Measurements from ENCODE around the gene DYNLT2.
A peak's percentile ranks its signal among the peaks of the same experiment; 100 is the strongest.

The DYNLT2 gene

GRCh38 chr6:169714178-169714577 lies 37.2 kb downstream of the DYNLT2 start:
- H3K4me3 ChIP-seq (ENCODE audit: low read depth, low read length), result no peak overlapping the region
- no peak for TF ChIP-seq CTCF (IDR thresholded peaks at IDR 0.05; ENCODE audit: insufficient read depth, low read depth, low read length, missing control alignments)
- DNase-seq (ENCODE audit: low read depth), result no peak

- no peak for DNase-seq (ENCODE audit: low read depth)
- H3K4me3 ChIP-seq (ENCODE audit: low read depth, low read length), result no peak overlapping the region
- TF ChIP-seq CTCF (IDR thresholded peaks at IDR 0.05; ENCODE audit: insufficient read depth, low read depth, low read length, missing control alignments), result no peak
These were observed 41.4 kb downstream of the DYNLT2 start for GRCh38 chr6:169710009-169710408.

- no peak for DNase-seq (ENCODE audit: low read depth)
- no peak for TF ChIP-seq CTCF (IDR thresholded peaks at IDR 0.05; ENCODE audit: insufficient read depth, low read depth, low read length, missing control alignments)
- no peak overlapping the region for H3K4me3 ChIP-seq (ENCODE audit: low read depth, low read length)
These were observed 42.1 kb downstream of the DYNLT2 start for GRCh38 chr6:169709293-169709692.

DNA sequence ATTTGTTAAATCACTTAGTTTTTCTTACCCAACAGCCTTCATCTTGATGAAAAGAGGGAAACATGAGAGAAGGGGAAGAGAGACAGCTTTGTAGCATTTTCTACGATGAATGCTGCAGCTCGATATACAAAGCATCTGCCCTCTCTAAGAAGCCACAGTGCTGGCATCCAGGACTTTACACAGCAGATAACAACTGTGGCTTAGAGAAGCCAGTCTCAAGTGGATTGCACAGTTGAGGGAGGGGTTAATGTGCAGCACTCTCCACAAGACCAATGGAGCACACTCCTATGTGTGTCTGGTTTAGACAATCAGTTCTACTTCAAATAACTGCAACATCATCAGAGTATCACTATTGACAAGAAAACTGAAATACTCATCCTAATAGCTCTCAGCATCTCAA lies 43.6 kb downstream of the DYNLT2 start:
- no peak for DNase-seq (ENCODE audit: low read depth)
- no peak for TF ChIP-seq CTCF (IDR thresholded peaks at IDR 0.05; ENCODE audit: insufficient read depth, low read depth, low read length, missing control alignments)
- H3K4me3 ChIP-seq (ENCODE audit: low read depth, low read length), result no peak overlapping the region

DNA sequence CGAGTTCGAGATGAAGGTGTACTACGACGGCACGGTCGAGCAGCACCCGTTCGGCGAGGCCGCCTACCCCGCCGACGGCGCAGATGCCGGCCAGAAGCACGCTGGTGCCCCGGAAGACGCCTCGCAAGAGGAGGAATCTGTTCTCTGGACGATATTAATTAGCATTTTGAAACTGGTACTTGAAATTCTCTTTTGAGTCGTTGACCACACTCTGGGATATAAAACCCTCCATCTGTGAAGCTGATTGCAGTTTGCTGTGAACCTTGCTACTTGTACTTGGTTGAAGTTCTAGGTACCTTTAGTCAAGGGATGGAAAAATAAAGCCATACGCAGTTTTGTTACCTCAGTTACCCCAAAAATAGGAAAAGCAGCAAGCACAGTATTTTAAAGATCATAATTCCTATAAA lies 48.5 kb downstream of the DYNLT2 start:
- DNase-seq (ENCODE audit: low read depth), result no peak
- TF ChIP-seq CTCF (IDR thresholded peaks at IDR 0.05; ENCODE audit: insufficient read depth, low read depth, low read length, missing control alignments), result no peak
- H3K4me3 ChIP-seq (ENCODE audit: low read depth, low read length), result peak overlapping the region; percentile 86

GRCh38 chr6:169701954-169702839 lies 49.2 kb downstream of the DYNLT2 start, which contains the start of the genes C6orf120 and WDR27:
Gene C6orf120 (plus strand): TSS chr6:169702126. CDS start chr6:169702460, 334 bp downstream.
Gene WDR27 (minus strand): TSS chr6:169702029. CDS start chr6:169689005, 13,024 bp downstream.
- DNase-seq (ENCODE audit: low read depth), result peak; percentile 97
- TF ChIP-seq CTCF (IDR thresholded peaks at IDR 0.05; ENCODE audit: insufficient read depth, low read depth, low read length, missing control alignments), result no peak
- H3K4me3 ChIP-seq (ENCODE audit: low read depth, low read length), result peak within 1 kb of the TSS; percentile 86
